NB4 (cell line): Measurements from ENCODE around the gene DOK6.
"Not testable (repeated sequence)": the region's sequence is repeated elsewhere in the genome, so short reads cannot be mapped to it uniquely, and the experiment has no call there.

ENCODE experiments used
- DNase-seq: peaks from one replicate; pipeline ENCODE4 v3.0.0; 2010; ENCODE audit warnings: low read depth
- H3K4me3 ChIP-seq: one replicate; pipeline ENCODE4 v1.5.1; 2011; ENCODE audit warnings: mild to moderate bottlenecking, low read depth, low read length, moderate library complexity
- MAX ChIP-seq: IDR thresholded peaks from 2 replicates; pipeline ENCODE4 v1.6.1; 2011; ENCODE audit warnings: low read depth, low read length
- MYC ChIP-seq: IDR thresholded peaks from 2 replicates; pipeline ENCODE4 v1.6.1; 2011; ENCODE audit warnings: low read depth, low read length
- POLR2A ChIP-seq: IDR thresholded peaks from 2 replicates; pipeline ENCODE4 v1.6.1; 2011; ENCODE audit warnings: mild to moderate bottlenecking; ENCODE audit not compliant: insufficient read length; ENCODE audit errors: extremely low read depth
- TF ChIP-seq, protein P1 (sequence below): IDR thresholded peaks from one replicate; pipeline ENCODE4 v1.5.1; 2012; ENCODE audit warnings: low read depth, low read length

DOK6 gene

GRCh38 chr18:69845593-69846506, 445.2 kb downstream of the DOK6 start:
- TF ChIP-seq, protein P1, sequence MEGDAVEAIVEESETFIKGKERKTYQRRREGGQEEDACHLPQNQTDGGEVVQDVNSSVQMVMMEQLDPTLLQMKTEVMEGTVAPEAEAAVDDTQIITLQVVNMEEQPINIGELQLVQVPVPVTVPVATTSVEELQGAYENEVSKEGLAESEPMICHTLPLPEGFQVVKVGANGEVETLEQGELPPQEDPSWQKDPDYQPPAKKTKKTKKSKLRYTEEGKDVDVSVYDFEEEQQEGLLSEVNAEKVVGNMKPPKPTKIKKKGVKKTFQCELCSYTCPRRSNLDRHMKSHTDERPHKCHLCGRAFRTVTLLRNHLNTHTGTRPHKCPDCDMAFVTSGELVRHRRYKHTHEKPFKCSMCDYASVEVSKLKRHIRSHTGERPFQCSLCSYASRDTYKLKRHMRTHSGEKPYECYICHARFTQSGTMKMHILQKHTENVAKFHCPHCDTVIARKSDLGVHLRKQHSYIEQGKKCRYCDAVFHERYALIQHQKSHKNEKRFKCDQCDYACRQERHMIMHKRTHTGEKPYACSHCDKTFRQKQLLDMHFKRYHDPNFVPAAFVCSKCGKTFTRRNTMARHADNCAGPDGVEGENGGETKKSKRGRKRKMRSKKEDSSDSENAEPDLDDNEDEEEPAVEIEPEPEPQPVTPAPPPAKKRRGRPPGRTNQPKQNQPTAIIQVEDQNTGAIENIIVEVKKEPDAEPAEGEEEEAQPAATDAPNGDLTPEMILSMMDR = no peak
- TF ChIP-seq POLR2A (no peak), MAX (no peak), MYC (no peak)
- DNase-seq = no peak

DNA sequence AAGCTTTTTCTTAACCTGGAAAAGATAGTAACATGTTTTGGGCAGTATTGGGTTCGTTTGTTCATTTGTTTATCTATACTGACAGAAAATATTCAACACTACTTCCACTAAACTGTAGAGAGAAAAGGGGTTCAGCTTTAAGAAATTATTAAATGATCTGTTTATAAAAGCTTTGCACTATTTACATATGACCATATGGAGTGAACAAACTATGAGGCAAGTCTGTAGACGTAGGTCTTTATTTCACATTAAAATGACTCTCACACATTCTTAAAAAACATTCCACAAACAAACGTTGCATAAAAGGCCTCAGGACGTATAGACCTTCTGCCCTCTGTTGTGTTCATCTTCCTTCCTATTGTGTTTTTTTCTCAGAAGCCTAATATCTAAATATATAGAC, 452.4 kb downstream of the DOK6 start:
- TF ChIP-seq POLR2A (no peak), MYC (no peak), MAX (no peak)
- TF ChIP-seq, protein P1 = no peak
- no peak for DNase-seq
- H3K4me3 ChIP-seq = no peak overlapping the region

More at GRCh38 chr18:69845593-69846506, 445.2 kb downstream of the DOK6 start:
- H3K4me3 ChIP-seq = no peak overlapping the region

DNA sequence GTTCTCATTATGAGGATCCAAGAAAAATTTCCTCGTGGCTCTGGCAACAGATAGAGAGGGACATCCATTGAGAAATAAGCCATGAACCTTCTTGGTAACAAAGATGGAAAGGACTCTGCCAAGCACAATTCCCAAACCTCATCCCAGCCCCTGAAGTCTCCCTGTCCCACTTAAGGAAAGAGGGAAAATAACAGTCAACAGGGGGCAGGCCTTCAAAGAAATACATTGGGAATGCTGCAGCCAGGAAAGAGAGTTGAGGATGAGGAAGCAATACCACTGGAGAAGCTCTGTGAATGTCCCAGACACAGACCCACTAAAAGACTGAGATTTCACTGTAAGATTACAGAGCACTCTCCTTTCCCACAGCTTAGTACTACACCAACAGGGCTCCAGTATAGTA, 453.8 kb downstream of the DOK6 start:
- H3K4me3 ChIP-seq = no peak overlapping the region
- no peak for TF ChIP-seq MYC
- no peak for TF ChIP-seq MAX
- TF ChIP-seq, protein P1 = no peak
- TF ChIP-seq POLR2A = no peak
- no peak for DNase-seq

DNA sequence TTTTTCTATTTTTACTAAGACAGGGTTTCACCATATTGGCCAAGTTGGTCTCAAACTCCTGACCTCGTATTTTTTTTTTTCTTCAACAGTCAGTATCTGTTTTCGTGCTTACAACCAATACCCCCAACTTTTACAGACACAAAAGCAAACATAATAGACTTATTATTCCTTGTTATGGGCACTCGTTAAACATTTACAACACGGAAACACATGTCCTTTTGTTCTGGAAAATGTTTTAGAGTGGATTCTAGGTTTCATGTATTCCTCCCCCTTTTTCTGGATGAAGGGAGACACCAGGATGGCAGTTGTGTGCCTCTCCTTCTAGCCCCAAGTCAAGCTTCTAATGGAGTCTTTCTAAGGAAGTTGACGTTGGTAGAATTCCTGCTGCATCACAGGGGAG, 458.2 kb downstream of the DOK6 start:
- no peak for TF ChIP-seq MAX
- TF ChIP-seq, protein P1 = no peak
- no peak for TF ChIP-seq POLR2A
- TF ChIP-seq MYC = no peak
- no peak for DNase-seq
- no peak overlapping the region for H3K4me3 ChIP-seq

DNA sequence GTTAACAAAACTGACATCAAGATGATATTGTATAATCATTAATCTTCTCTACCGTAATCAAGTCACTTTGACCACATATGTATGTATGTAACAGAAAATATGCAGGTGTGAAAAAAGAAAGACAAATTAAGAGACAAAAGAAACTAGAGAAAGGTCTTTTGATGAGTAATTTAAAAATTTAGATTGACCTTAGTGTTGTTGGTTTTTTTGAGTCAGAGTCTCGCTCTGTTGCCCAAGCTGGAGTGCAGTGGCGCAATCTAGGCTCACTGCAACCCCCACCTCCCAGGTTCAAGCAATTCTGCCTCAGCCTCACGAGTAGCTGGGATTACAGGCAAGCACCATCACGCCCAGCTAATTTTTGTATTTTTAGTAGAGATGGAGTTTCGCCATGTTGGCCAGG, 464.1 kb downstream of the DOK6 start:
- DNase-seq, H3K4me3 ChIP-seq: not testable (repeated sequence)

- no peak for TF ChIP-seq MAX
- no peak for TF ChIP-seq MYC
- TF ChIP-seq, protein P1 = no peak
- no peak for TF ChIP-seq POLR2A
- no peak overlapping the region for H3K4me3 ChIP-seq
- no peak for DNase-seq
Measured at GRCh38 chr18:69865776-69866175, 465.1 kb downstream of the DOK6 start.
